ENCODE measurements around the gene CD80. TPM values are rescaled to one million over a fixed set of nuclear protein-coding genes. Genes with fewer than 3 reads are reported as not detected.

Gene CD80
- total and polyA plus RNA-seq, 10 of the 15 experiments (the other 5 are each of a cell fraction or from before 2014, with no cell fraction given) = 41.4 to 137 (median 58.1) TPM

GRCh38 chr3:119507404-119507803 lies 52.0 kb downstream of the CD80 start:
- ChIA-PET SMC1A (ENCODE audit: uncharacterized antibody, unreplicated experiment) (interaction anchor here (0.7 to 2.4 kb wide), 9 partner anchors 8 to 173 kb away, joined by 3 to 10 read pairs (median 4); partner anchors contain the start of gene TIMMDC1), CTCF (interaction anchor here (1.4 to 1.6 kb wide), 3 partner anchors 17 to 34 kb away, joined by 3 read pairs; no protein-coding TSS in a partner anchor), RAD21 (ENCODE audit: unreplicated experiment) (interaction anchor here (0.8 to 1.2 kb wide), 4 partner anchors 30 to 165 kb away, joined by 3 read pairs; partner anchors contain the start of gene TMEM39A), POLR2A (interaction anchor here (0.8 to 3.3 kb wide), 3 partner anchors 8 to 11 kb away, joined by 3 to 19 read pairs (median 3); partner anchors contain the start of gene TIMMDC1)
- H3K36me3 ChIP-seq (ENCODE audit: control insufficient read depth in 2 of 2, insufficient read depth in 2 of 2, low read length in 1 of 2) = peaks cover 0 to 11% of the 10 kb centered on the region in 2 experiments; a peak in 1 of 4 replicates
- DNase-seq (ENCODE audit: low read depth, low spot score) = no peak
- no TSS peak for BruUV-seq (replicated peaks)
- in situ Hi-C loops (cut with MboI) = no loop called here
- peaks cover 3% of the 10 kb centered on the region for H3K79me2 ChIP-seq (ENCODE audit: control insufficient read depth, insufficient read depth, low read length)
- ATAC-seq = peak; percentile 55
- H3K4me1 ChIP-seq (ENCODE audit: control insufficient read depth, insufficient read depth, low read length) = peaks cover 13% of the 10 kb centered on the region
- no peaks in the 10 kb centered on the region for H3K27me3 ChIP-seq (replicated peaks in 1 of 2; ENCODE audit: control insufficient read depth in 2 of 2, insufficient read depth in 2 of 2, low read length in 1 of 2)
- H3K4me3 ChIP-seq = no peak overlapping the region
- H3K9ac ChIP-seq (ENCODE audit: control insufficient read depth, insufficient read depth, low read length) = no peak overlapping the region
- H2AFZ ChIP-seq (ENCODE audit: control insufficient read depth, low read depth, low read length) = no peak overlapping the region
- H3K27ac ChIP-seq (ENCODE audit: control insufficient read depth, insufficient read depth) = no peak overlapping the region
- no peak for FAIRE-seq
- intact Hi-C loops (cut with micrococcal nuclease; ENCODE audit: unreplicated experiment) = no loop called here
- no peaks in the 10 kb centered on the region for H4K20me1 ChIP-seq (ENCODE audit: control insufficient read depth, insufficient read depth)
- H3K4me2 ChIP-seq (ENCODE audit: control insufficient read depth, insufficient read depth) = no peak overlapping the region
- H3K9me3 ChIP-seq (replicated peaks; ENCODE audit: control insufficient read depth, insufficient read depth, low read length) = no peaks in the 10 kb centered on the region; the same call in 2 of the 3 replicates
- 100% methylated on average over 2 of the region's 2 CpGs for WGBS (ENCODE audit: insufficient coverage, insufficient replicate concordance, low lambda C conversion rate, missing lambda C conversion rate)
- TF ChIP-seq USF2 (IDR thresholded peaks at IDR 0.05; ENCODE audit: borderline replicate concordance, low read depth, low read length) (no peak), BMI1 (IDR thresholded peaks at IDR 0.05; ENCODE audit: borderline replicate concordance) (no peak), CBX3 (IDR thresholded peaks at IDR 0.05; ENCODE audit: borderline replicate concordance, low read depth) (no peak)

- no peak for FAIRE-seq
- TF ChIP-seq POLR2AphosphoS5 (IDR thresholded peaks at IDR 0.05; ENCODE audit: low read length) = no peak
- TF ChIP-seq MEF2B (IDR thresholded peaks at IDR 0.05; ENCODE audit: partially characterized antibody, poor library complexity, severe bottlenecking) = peak; percentile 14
- no peak for DNase-seq (ENCODE audit: low read depth, low spot score)
- H3K4me1 ChIP-seq (ENCODE audit: control insufficient read depth, insufficient read depth, low read length) = peaks cover 13% of the 10 kb centered on the region
- H3K4me2 ChIP-seq (ENCODE audit: control insufficient read depth, insufficient read depth) = no peak overlapping the region; the same call in 1 of the 2 replicates
- ChIA-PET RAD21 (ENCODE audit: unreplicated experiment) (interaction anchor here (0.8 to 1.2 kb wide), 4 partner anchors 31 to 166 kb away, joined by 3 read pairs; partner anchors contain the start of gene TMEM39A), SMC1A (ENCODE audit: uncharacterized antibody, unreplicated experiment) (interaction anchor here (1.1 to 2.4 kb wide), 4 partner anchors 12 to 174 kb away, joined by 3 to 7 read pairs (median 4); no protein-coding TSS in a partner anchor), POLR2A (interaction anchor here (1.3 to 3.3 kb wide), 2 partner anchors 9 to 11 kb away, joined by 3 to 19 read pairs; no protein-coding TSS in a partner anchor), CTCF (interaction anchor here (1.6 kb wide), 1 partner anchor 24 kb away, joined by 3 read pairs; no protein-coding TSS in a partner anchor)
- in situ Hi-C loops (cut with MboI) = no loop called here
- peak; percentile 8; the same call in 1 of the 3 replicates for ATAC-seq
- intact Hi-C loops (cut with micrococcal nuclease; ENCODE audit: unreplicated experiment) = no loop called here
- H4K20me1 ChIP-seq (ENCODE audit: control insufficient read depth, insufficient read depth) = no peaks in the 10 kb centered on the region
- no peaks in the 10 kb centered on the region; the same call in 2 of the 3 replicates for H3K9me3 ChIP-seq (replicated peaks; ENCODE audit: control insufficient read depth, insufficient read depth, low read length)
- no peak overlapping the region for H3K9ac ChIP-seq (ENCODE audit: control insufficient read depth, insufficient read depth, low read length)
- 81% methylated on average over 4 of the region's 4 CpGs for WGBS (ENCODE audit: insufficient coverage, insufficient replicate concordance, low lambda C conversion rate, missing lambda C conversion rate)
- peaks cover 6% of the 10 kb centered on the region for H3K79me2 ChIP-seq (ENCODE audit: control insufficient read depth, insufficient read depth, low read length)
- no peaks in the 10 kb centered on the region for H3K27me3 ChIP-seq (replicated peaks in 1 of 2; ENCODE audit: control insufficient read depth in 2 of 2, insufficient read depth in 2 of 2, low read length in 1 of 2)
- no peak overlapping the region for H2AFZ ChIP-seq (ENCODE audit: control insufficient read depth, low read depth, low read length)
- peaks cover 0 to 11% of the 10 kb centered on the region in 2 experiments; a peak in 1 of 4 replicates for H3K36me3 ChIP-seq (ENCODE audit: control insufficient read depth in 2 of 2, insufficient read depth in 2 of 2, low read length in 1 of 2)
- H3K27ac ChIP-seq (ENCODE audit: control insufficient read depth, insufficient read depth) = peak overlapping the region; percentile 22; the same call in 1 of the 2 replicates
- peak overlapping the region; percentile 19; the same call in 1 of the 2 replicates for H3K4me3 ChIP-seq
- no TSS peak for BruUV-seq (replicated peaks)
Measured at GRCh38 chr3:119506631-119507030, 52.8 kb downstream of the CD80 start.
